Measurements from ENCODE around the gene PTPN1. TPM values are rescaled to one million over a fixed set of nuclear protein-coding genes. Genes with fewer than 3 reads are reported as not detected.

The PTPN1 gene
- total and polyA plus RNA-seq, 4 donors, result 5.8 to 10.6 (median 9.7) TPM

DNA sequence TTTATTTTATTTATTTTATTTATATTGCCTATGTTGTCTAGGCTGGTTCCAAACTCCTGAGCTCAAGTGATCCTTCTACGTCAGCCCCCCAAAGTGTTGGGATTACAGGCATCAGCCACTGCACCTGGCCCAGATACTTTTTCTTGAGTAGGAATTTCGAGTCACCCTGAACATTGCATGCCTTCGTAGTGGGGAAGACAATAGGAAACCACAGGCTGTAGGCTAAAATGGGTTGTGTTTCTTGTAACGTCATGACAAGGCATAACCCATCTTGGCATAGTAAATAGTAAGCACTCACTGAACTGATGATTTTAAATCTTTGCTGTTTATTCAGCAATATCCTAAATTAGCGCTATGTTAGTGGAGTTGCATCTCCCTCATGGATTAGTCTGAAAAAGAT is 34.9 kb downstream of the PTPN1 start:
- H3K4me3 ChIP-seq (ENCODE audit: low read depth in 1 of 3, low read length in 3 of 3), result no peak overlapping the region
- H3K9me3 ChIP-seq (ENCODE audit: control insufficient read depth in 4 of 4, low read length in 3 of 4), result no peaks in the 10 kb centered on the region
- WGBS, result 89% methylated on average over 5 of the region's 5 CpGs
- no peaks in the 10 kb centered on the region for H3K27me3 ChIP-seq (ENCODE audit: control insufficient read depth in 4 of 4, insufficient read depth in 4 of 4, low read length in 3 of 4)
- DNase-seq (ENCODE audit: low spot score), result no peak
- no peak overlapping the region for H3K9ac ChIP-seq (ENCODE audit: low read depth in 1 of 2, low read length in 2 of 2)
- TF ChIP-seq, protein P1, sequence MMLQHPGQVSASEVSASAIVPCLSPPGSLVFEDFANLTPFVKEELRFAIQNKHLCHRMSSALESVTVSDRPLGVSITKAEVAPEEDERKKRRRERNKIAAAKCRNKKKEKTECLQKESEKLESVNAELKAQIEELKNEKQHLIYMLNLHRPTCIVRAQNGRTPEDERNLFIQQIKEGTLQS (IDR thresholded peaks at IDR 0.05), result no peak
- TF ChIP-seq, protein P2, sequence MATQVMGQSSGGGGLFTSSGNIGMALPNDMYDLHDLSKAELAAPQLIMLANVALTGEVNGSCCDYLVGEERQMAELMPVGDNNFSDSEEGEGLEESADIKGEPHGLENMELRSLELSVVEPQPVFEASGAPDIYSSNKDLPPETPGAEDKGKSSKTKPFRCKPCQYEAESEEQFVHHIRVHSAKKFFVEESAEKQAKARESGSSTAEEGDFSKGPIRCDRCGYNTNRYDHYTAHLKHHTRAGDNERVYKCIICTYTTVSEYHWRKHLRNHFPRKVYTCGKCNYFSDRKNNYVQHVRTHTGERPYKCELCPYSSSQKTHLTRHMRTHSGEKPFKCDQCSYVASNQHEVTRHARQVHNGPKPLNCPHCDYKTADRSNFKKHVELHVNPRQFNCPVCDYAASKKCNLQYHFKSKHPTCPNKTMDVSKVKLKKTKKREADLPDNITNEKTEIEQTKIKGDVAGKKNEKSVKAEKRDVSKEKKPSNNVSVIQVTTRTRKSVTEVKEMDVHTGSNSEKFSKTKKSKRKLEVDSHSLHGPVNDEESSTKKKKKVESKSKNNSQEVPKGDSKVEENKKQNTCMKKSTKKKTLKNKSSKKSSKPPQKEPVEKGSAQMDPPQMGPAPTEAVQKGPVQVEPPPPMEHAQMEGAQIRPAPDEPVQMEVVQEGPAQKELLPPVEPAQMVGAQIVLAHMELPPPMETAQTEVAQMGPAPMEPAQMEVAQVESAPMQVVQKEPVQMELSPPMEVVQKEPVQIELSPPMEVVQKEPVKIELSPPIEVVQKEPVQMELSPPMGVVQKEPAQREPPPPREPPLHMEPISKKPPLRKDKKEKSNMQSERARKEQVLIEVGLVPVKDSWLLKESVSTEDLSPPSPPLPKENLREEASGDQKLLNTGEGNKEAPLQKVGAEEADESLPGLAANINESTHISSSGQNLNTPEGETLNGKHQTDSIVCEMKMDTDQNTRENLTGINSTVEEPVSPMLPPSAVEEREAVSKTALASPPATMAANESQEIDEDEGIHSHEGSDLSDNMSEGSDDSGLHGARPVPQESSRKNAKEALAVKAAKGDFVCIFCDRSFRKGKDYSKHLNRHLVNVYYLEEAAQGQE (IDR thresholded peaks at IDR 0.05), result no peak
- TF ChIP-seq, protein P3, sequence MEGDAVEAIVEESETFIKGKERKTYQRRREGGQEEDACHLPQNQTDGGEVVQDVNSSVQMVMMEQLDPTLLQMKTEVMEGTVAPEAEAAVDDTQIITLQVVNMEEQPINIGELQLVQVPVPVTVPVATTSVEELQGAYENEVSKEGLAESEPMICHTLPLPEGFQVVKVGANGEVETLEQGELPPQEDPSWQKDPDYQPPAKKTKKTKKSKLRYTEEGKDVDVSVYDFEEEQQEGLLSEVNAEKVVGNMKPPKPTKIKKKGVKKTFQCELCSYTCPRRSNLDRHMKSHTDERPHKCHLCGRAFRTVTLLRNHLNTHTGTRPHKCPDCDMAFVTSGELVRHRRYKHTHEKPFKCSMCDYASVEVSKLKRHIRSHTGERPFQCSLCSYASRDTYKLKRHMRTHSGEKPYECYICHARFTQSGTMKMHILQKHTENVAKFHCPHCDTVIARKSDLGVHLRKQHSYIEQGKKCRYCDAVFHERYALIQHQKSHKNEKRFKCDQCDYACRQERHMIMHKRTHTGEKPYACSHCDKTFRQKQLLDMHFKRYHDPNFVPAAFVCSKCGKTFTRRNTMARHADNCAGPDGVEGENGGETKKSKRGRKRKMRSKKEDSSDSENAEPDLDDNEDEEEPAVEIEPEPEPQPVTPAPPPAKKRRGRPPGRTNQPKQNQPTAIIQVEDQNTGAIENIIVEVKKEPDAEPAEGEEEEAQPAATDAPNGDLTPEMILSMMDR (IDR thresholded peaks at IDR 0.05; ENCODE audit: low read depth, low read length, missing input control), result no peak
- no peak for TF ChIP-seq RXRA (IDR thresholded peaks at IDR 0.05)
- no peak for TF ChIP-seq GABPA (IDR thresholded peaks at IDR 0.05 in 1 of 2, conservative IDR thresholded peaks at IDR 0.05 in 1 of 2)
- TF ChIP-seq TAF1 (conservative IDR thresholded peaks at IDR 0.05), result no peak
- no peak for TF ChIP-seq JUND (IDR thresholded peaks at IDR 0.05)
- no peak for TF ChIP-seq EGR1 (IDR thresholded peaks at IDR 0.05; ENCODE audit: low read depth in 2 of 2)
- TF ChIP-seq HNF4G (IDR thresholded peaks at IDR 0.05), result no peak
- no peak for TF ChIP-seq HNF4A (conservative IDR thresholded peaks at IDR 0.05)
- no peak for TF ChIP-seq SP1 (IDR thresholded peaks at IDR 0.05)
- TF ChIP-seq FOXA2 (IDR thresholded peaks at IDR 0.05), result no peak
- no peak for TF ChIP-seq FOXA1 (IDR thresholded peaks at IDR 0.05)
- no peak for TF ChIP-seq YY1 (IDR thresholded peaks at IDR 0.05)
- TF ChIP-seq NR2F2 (IDR thresholded peaks at IDR 0.05), result no peak
- TF ChIP-seq, protein P4, sequence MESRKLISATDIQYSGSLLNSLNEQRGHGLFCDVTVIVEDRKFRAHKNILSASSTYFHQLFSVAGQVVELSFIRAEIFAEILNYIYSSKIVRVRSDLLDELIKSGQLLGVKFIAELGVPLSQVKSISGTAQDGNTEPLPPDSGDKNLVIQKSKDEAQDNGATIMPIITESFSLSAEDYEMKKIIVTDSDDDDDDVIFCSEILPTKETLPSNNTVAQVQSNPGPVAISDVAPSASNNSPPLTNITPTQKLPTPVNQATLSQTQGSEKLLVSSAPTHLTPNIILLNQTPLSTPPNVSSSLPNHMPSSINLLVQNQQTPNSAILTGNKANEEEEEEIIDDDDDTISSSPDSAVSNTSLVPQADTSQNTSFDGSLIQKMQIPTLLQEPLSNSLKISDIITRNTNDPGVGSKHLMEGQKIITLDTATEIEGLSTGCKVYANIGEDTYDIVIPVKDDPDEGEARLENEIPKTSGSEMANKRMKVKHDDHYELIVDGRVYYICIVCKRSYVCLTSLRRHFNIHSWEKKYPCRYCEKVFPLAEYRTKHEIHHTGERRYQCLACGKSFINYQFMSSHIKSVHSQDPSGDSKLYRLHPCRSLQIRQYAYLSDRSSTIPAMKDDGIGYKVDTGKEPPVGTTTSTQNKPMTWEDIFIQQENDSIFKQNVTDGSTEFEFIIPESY (IDR thresholded peaks at IDR 0.05), result no peak
- TF ChIP-seq, protein P5, sequence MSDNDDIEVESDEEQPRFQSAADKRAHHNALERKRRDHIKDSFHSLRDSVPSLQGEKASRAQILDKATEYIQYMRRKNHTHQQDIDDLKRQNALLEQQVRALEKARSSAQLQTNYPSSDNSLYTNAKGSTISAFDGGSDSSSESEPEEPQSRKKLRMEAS (IDR thresholded peaks at IDR 0.05), result no peak
- no peak for TF ChIP-seq RAD21 (IDR thresholded peaks at IDR 0.05)
- peaks cover 0 to 2% (median 0%) of the 10 kb centered on the region in 4 donors for H3K36me3 ChIP-seq (ENCODE audit: control insufficient read depth in 4 of 4, insufficient read depth in 3 of 4, low read depth in 1 of 4, low read length in 3 of 4)
- H3K4me1 ChIP-seq (ENCODE audit: control insufficient read depth in 4 of 4, insufficient read depth in 4 of 4, low read length in 3 of 4), result peaks cover 2 to 13% (median 7%) of the 10 kb centered on the region in 4 donors
- no peak overlapping the region for H3K27ac ChIP-seq (ENCODE audit: low read depth in 1 of 2, low read length in 2 of 2)
